ENCODE results near the gene ADRB2. TPM values are rescaled to one million over a fixed set of nuclear protein-coding genes. Genes with fewer than 3 reads are reported as not detected.

The ADRB2 gene
- total and polyA plus RNA-seq, 4 donors: 1.2 to 7.6 (median 3.8) TPM

DNA sequence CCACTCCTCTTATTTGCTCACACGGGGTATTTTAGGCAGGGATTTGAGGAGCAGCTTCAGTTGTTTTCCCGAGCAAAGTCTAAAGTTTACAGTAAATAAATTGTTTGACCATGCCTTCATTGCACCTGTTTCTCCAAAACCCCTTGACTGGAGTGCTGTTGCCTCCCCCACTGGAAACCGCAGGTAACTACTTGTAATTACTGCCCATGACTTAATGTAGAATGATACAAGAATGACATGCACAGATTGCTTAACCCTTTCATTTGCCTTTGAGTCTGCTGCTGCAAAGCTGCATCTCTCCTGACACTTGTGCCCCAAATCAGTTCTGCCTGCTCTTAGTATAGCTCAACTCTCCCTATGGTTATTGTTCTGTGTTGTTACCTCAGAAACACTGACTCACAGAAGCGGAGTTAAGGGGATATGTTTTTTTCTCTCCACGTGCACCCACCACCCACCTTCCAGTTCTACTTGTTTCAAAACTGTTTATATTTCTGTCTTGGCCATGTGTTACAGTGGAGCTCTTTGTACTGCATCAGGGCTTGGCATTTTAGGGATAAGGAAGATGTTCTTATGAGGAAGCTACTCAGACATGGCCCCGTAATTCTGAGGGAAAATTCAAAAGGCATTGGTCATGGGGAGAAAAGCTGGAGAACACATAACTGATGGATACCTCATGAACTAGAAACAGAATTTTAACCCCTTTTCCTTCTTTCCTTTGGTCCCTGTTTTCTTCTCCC, 2.3 kb downstream of the ADRB2 start (continued):
- no peak for TF ChIP-seq TAF1 (conservative IDR thresholded peaks at IDR 0.05)
- TF ChIP-seq, protein P1, sequence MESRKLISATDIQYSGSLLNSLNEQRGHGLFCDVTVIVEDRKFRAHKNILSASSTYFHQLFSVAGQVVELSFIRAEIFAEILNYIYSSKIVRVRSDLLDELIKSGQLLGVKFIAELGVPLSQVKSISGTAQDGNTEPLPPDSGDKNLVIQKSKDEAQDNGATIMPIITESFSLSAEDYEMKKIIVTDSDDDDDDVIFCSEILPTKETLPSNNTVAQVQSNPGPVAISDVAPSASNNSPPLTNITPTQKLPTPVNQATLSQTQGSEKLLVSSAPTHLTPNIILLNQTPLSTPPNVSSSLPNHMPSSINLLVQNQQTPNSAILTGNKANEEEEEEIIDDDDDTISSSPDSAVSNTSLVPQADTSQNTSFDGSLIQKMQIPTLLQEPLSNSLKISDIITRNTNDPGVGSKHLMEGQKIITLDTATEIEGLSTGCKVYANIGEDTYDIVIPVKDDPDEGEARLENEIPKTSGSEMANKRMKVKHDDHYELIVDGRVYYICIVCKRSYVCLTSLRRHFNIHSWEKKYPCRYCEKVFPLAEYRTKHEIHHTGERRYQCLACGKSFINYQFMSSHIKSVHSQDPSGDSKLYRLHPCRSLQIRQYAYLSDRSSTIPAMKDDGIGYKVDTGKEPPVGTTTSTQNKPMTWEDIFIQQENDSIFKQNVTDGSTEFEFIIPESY (IDR thresholded peaks at IDR 0.05): no peak
- TF ChIP-seq NR2F2 (IDR thresholded peaks at IDR 0.05): no peak

DNA sequence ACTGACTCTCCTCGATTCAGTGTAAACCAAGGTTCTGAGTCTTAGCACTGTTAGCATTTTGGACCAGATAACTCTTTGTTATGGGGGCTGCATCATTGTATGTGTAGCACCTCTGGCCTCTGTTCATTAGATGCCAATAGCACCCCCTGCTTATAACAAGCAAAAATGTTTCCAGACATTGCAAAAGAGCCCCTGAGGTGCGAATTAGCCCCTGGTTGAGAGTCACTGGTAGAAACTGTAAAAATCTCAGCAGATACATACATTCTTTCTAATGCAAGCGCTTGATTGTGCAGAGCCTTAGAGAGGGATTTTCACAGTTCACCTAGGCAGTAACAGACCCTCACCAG, 2.8 kb downstream of the ADRB2 start:
- Histone ChIP-seq H3K4me1 (ENCODE audit: control insufficient read depth in 4 of 4, insufficient read depth in 4 of 4, low read length in 3 of 4) (peaks cover 4 to 58% (median 39%) of the 10 kb centered on the region in 4 donors), H3K9me3 (ENCODE audit: control insufficient read depth in 4 of 4, low read length in 3 of 4) (no peaks in the 10 kb centered on the region), H3K9ac (ENCODE audit: low read depth in 1 of 2, low read length in 2 of 2) (peak overlapping the region; percentile 75 to 82), H3K27me3 (ENCODE audit: control insufficient read depth in 4 of 4, insufficient read depth in 4 of 4, low read length in 3 of 4) (no peaks in the 10 kb centered on the region), H3K4me3 (ENCODE audit: low read depth in 1 of 3, low read length in 3 of 3) (peak overlapping the region; percentile 56 to 92 (median 87)), H3K36me3 (ENCODE audit: control insufficient read depth in 4 of 4, insufficient read depth in 3 of 4, low read depth in 1 of 4, low read length in 3 of 4) (no peaks in the 10 kb centered on the region), H3K27ac (ENCODE audit: low read depth in 1 of 2, low read length in 2 of 2) (peak overlapping the region; percentile 79 to 97)
- 52% methylated on average over 3 of the region's 3 CpGs for WGBS
- DNase-seq (ENCODE audit: low spot score): no peak
- TF ChIP-seq SP1 (IDR thresholded peaks at IDR 0.05): no peak
- TF ChIP-seq, protein P2, sequence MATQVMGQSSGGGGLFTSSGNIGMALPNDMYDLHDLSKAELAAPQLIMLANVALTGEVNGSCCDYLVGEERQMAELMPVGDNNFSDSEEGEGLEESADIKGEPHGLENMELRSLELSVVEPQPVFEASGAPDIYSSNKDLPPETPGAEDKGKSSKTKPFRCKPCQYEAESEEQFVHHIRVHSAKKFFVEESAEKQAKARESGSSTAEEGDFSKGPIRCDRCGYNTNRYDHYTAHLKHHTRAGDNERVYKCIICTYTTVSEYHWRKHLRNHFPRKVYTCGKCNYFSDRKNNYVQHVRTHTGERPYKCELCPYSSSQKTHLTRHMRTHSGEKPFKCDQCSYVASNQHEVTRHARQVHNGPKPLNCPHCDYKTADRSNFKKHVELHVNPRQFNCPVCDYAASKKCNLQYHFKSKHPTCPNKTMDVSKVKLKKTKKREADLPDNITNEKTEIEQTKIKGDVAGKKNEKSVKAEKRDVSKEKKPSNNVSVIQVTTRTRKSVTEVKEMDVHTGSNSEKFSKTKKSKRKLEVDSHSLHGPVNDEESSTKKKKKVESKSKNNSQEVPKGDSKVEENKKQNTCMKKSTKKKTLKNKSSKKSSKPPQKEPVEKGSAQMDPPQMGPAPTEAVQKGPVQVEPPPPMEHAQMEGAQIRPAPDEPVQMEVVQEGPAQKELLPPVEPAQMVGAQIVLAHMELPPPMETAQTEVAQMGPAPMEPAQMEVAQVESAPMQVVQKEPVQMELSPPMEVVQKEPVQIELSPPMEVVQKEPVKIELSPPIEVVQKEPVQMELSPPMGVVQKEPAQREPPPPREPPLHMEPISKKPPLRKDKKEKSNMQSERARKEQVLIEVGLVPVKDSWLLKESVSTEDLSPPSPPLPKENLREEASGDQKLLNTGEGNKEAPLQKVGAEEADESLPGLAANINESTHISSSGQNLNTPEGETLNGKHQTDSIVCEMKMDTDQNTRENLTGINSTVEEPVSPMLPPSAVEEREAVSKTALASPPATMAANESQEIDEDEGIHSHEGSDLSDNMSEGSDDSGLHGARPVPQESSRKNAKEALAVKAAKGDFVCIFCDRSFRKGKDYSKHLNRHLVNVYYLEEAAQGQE (IDR thresholded peaks at IDR 0.05): no peak
- no peak for TF ChIP-seq FOXA2 (IDR thresholded peaks at IDR 0.05)

DNA sequence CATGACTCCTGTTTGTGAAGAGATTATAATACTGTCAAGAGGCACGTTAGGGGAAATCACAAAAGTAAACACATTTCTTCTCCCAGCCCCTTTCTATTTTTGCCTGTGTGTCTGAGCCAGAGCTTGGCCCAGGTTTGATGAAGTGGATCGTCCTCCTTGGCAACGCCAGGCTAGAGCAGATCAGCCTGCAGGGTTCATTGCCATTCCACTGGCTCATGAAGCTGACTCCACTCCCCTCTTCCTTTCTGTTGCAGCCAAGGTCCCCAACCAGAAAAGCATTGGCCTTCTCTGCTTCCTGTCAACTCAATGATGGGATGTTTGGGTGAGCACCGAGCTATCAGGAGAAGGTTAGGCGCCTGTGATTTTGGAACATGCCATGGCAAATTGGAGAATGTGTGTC, 3.3 kb downstream of the ADRB2 start:
- no peaks in the 10 kb centered on the region for H3K9me3 ChIP-seq (ENCODE audit: control insufficient read depth in 4 of 4, low read length in 3 of 4)
- H3K4me3 ChIP-seq (ENCODE audit: low read depth in 1 of 3, low read length in 3 of 3): peak overlapping the region; percentile 56 to 92 (median 87)
- WGBS: 35% methylated on average over 5 of the region's 5 CpGs
- TF ChIP-seq GABPA (IDR thresholded peaks at IDR 0.05 in 1 of 2, conservative IDR thresholded peaks at IDR 0.05 in 1 of 2): no peak
- TF ChIP-seq, protein P1 (IDR thresholded peaks at IDR 0.05): no peak
- TF ChIP-seq, protein P3, sequence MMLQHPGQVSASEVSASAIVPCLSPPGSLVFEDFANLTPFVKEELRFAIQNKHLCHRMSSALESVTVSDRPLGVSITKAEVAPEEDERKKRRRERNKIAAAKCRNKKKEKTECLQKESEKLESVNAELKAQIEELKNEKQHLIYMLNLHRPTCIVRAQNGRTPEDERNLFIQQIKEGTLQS (IDR thresholded peaks at IDR 0.05): no peak
- no peak for TF ChIP-seq NR2F2 (IDR thresholded peaks at IDR 0.05)
- TF ChIP-seq, protein P4, sequence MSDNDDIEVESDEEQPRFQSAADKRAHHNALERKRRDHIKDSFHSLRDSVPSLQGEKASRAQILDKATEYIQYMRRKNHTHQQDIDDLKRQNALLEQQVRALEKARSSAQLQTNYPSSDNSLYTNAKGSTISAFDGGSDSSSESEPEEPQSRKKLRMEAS (IDR thresholded peaks at IDR 0.05): no peak
- no peak for TF ChIP-seq RAD21 (IDR thresholded peaks at IDR 0.05)
- TF ChIP-seq HNF4G (IDR thresholded peaks at IDR 0.05): no peak
- TF ChIP-seq SP1 (IDR thresholded peaks at IDR 0.05): no peak
- no peak for TF ChIP-seq YY1 (IDR thresholded peaks at IDR 0.05)
- TF ChIP-seq, protein P5, sequence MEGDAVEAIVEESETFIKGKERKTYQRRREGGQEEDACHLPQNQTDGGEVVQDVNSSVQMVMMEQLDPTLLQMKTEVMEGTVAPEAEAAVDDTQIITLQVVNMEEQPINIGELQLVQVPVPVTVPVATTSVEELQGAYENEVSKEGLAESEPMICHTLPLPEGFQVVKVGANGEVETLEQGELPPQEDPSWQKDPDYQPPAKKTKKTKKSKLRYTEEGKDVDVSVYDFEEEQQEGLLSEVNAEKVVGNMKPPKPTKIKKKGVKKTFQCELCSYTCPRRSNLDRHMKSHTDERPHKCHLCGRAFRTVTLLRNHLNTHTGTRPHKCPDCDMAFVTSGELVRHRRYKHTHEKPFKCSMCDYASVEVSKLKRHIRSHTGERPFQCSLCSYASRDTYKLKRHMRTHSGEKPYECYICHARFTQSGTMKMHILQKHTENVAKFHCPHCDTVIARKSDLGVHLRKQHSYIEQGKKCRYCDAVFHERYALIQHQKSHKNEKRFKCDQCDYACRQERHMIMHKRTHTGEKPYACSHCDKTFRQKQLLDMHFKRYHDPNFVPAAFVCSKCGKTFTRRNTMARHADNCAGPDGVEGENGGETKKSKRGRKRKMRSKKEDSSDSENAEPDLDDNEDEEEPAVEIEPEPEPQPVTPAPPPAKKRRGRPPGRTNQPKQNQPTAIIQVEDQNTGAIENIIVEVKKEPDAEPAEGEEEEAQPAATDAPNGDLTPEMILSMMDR (IDR thresholded peaks at IDR 0.05; ENCODE audit: low read depth, low read length, missing input control): no peak
- TF ChIP-seq JUND (IDR thresholded peaks at IDR 0.05): no peak
- no peaks in the 10 kb centered on the region for H3K36me3 ChIP-seq (ENCODE audit: control insufficient read depth in 4 of 4, insufficient read depth in 3 of 4, low read depth in 1 of 4, low read length in 3 of 4)
- H3K9ac ChIP-seq (ENCODE audit: low read depth in 1 of 2, low read length in 2 of 2): peak overlapping the region in 1 of 2 donors; percentile 82
- no peaks in the 10 kb centered on the region for H3K27me3 ChIP-seq (ENCODE audit: control insufficient read depth in 4 of 4, insufficient read depth in 4 of 4, low read length in 3 of 4)
- DNase-seq (ENCODE audit: low spot score): no peak
- H3K27ac ChIP-seq (ENCODE audit: low read depth in 1 of 2, low read length in 2 of 2): peak overlapping the region; percentile 9 to 97
- H3K4me1 ChIP-seq (ENCODE audit: control insufficient read depth in 4 of 4, insufficient read depth in 4 of 4, low read length in 3 of 4): peaks cover 4 to 58% (median 39%) of the 10 kb centered on the region in 4 donors

Data from liver (tissue), 9 donors.